DMS53 (cell line): ENCODE results near the gene CCDC177.
"Not testable (repeated sequence)": the region's sequence is repeated elsewhere in the genome, so short reads cannot be mapped to it uniquely, and the experiment has no call there.

Experiments
- DNase-seq: peaks from one replicate; lab custom pipeline; 2025; lab: John Stamatoyannopoulos, UW

Gene CCDC177

DNA sequence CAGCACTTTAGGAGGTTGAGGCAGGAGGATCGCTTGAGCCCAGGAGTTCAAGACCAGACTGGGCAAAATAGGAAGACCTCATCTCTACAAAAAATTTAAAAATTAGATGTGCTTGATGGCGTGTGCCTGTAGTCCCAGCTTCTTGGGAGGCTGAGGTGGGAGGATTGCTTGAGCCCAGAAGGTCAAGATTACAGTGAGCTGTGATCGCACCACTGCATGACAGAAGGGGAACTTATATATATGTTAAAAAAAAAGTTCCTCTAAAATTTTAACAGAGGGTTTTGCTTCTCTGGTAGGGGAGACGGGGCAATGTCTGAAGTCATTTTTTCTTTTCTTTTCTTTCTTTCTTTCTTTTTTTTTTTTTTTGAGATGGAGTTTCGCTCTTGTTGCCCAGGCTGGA is 24.8 kb upstream of the CCDC177 start:
- not testable (repeated sequence) for DNase-seq

DNA sequence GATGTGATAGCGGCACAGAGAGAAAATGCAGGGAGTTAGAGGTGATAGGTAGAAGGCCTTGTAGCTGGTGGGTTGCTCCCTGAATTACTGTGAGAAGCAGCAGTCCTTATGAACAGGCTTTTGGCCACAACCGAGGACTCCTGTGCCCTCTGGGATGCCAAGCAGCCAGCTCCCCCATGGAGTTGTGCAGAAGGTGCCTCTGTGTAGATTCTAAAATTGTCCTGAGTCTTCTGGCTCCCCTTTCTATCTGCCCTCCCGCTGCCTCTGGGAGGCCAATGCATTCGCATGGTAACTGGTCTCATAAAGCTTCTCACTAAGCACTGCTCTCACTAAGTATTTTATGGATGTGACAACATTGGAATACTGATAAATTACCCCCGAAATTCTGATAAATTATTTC is 20.7 kb upstream of the CCDC177 start:
- DNase-seq: no peak

DNA sequence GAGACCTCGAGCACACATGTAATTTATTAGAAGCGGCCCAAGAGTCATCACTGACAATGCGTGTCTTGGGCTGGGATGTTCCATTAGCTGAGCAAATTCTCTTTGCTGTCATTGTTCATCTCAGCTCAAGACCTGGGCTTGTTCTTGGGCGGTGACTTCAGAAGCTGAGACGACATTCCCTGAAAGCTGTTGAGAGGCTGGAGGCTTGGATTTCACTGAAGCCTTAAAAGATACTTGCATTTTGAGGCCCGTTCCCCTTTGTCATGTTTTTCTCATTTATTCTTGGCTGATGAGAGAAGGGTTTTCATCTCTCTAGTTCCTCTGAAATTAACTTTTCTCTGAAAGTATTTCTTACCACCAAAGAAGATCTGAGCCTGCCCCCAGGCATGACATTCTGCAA is 20.2 kb upstream of the CCDC177 start:
- no peak for DNase-seq

DNA sequence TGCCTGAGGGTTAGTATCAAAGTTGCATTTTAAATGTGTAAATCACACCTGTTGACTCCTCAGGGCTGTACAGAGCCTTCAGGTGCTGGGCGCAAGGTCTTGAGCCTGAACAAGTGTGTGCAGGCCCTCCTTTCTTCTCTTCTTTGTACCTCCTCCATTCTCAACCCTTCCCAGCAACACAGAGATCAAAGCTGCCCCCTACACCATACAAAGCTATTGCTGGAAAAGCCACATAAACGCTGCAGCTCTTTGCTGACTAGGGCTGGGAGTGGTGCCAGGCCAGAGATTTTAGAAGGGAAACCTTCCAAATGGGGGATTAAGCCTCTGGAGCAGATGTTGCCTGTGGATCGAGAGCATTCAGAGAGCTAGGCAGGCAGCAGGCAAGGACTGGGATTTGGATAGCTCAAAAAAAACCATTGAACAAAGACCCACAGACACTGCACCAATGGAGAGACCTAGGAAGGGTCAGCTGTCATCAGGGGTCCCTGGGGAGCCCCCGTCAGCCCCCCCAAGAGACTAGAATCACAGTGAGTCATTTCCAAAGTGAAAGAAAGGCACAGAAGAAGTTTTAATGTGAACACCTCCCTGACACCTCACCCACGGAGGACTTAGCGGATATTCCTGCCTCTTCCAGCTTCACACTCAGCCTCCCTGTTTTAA is 18.5 kb upstream of the CCDC177 start:
- DNase-seq: no peak

DNA sequence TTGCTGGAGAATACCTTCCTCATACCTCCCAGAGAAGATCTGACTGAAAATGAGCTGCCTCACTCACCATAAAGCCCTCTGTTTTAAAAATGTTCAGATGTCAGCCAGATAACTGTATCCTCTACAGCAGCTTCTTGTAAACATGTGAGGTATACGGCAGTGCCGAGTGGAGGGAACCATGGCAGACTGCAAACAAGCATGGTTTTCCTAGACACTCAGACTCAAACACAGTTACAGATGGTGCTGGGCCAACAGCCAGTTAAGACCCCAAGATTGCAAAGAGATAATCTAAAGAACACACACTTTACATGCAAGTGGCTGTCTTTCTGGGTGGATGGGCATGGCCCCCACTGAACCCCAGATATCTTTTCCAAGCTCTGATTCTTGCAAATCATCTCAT is 16.6 kb upstream of the CCDC177 start:
- DNase-seq: no peak

DNA sequence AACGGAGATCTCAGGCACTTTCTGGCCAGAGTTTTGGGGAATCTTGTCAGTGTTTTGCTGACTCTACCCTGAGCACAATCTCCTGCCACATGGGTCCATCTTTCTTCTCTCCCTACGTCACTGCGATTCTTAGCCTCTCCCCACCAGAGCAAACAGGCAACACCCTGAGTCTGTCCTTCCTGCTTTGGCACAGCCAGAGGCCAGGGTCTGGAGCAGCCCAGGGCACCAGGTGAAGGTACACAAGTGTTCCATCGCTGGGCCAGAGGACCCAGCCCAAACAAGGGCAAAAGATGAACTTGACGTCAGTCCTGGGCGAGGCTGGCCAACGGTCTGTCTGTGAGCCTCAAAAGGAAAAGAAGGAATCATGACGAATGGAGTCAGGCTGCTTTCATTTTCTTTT is 12.7 kb upstream of the CCDC177 start:
- no peak for DNase-seq

DNA sequence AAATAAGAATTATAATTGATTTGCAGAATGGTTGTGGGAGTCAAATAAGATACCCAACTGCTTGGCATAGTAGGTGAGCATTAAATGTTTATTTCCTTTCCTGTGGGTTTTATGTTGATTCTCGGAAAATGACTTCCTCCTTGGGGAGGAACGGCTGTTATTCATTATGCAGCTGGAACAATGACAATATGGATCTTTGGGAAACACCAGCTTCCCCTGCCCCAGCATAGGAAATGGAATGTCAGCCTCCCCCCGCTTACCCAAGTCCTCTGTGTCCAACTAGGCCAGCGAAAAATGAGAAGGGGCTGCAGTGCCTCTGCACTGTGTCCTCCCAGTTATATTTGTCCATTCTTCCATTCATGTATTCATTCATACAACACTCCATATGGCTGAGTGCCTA is 11.7 kb upstream of the CCDC177 start:
- DNase-seq: no peak

DNA sequence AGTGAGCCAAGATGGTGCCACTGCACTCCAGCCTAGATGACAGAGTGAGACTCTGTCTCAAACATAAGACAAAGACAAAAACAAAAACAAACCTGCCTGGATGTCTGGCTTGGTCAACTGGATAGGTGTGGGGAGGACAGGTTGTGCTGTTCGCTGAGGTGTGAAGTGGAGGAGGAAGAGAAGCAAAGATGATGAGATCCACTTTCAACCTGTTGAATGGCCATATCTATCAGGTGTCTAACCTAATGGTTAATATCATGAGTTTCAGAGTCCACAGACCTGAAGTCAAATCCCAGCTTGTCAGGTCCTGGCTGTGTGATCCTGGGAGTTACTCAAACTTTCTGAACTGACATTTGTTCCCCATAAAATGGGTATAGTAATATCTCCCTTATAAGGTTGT is 9.7 kb upstream of the CCDC177 start:
- DNase-seq: no peak

DNA sequence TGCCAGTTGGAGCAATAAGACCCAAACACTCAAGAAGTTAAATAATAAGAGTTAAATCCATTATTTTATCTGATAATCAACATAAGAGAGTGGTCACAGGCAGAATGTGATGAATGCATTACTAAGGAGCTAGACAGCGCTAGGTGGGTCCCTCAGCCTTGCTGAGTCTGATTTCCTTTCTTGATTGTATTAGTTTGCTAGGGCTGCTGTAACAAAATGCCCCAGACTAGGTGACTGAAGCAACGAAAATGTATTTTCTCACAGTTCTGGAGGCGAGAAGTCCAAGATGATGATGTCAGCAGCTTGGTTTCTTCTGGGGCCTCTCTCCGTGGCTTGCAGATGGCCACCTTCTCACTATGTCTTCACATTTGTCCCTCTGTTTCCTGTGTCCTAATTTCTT is 8.2 kb upstream of the CCDC177 start:
- DNase-seq: no peak

DNA sequence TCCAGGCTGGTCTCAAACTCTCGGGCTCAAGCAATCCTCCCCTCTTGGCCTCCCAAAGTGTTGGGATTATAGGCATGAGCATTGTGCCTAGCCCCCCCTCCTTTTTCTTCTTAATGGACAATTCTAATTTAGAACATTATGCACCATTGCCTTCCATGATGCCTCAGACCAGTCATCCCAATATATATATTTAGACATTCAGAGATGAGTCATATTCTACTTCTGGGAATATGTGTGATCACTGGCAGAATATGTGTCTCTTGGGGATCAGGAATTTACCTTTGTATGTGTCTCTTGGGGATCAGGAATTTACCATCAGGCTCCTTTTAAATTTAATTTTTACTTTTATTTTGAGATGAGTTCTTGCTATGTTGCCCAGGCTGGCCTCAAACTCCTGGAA is 7.5 kb upstream of the CCDC177 start:
- DNase-seq: no peak

DNA sequence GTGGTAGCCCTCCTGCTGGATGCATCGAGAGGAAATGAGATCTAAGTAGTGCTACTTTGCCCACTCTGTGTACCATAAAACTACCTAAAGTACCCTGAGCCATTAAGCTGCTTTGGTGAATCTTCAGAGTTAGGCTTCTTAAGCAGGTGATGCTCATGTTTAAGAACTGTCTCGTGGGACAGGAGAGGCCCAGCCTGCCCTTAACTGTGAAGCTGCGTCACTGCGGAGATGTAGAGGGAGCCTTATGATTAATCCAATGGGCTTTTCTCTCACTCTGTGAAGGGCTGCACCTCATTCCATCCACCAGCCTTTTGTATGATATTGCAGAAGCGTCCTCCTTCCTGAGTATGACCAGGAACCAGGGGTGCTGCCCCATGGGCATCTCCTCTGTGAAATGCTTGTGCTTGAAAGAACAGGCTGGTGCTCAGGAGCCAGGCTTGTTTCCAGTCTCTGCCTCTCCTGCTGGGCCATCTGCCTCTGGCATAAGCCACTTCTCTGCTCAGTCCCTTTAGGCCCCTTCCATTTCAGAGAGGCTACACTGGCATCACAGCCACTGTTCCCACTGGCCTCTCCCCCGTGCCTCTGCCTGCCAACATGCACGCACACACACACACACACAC is 6.8 kb upstream of the CCDC177 start:
- no peak for DNase-seq

DNA sequence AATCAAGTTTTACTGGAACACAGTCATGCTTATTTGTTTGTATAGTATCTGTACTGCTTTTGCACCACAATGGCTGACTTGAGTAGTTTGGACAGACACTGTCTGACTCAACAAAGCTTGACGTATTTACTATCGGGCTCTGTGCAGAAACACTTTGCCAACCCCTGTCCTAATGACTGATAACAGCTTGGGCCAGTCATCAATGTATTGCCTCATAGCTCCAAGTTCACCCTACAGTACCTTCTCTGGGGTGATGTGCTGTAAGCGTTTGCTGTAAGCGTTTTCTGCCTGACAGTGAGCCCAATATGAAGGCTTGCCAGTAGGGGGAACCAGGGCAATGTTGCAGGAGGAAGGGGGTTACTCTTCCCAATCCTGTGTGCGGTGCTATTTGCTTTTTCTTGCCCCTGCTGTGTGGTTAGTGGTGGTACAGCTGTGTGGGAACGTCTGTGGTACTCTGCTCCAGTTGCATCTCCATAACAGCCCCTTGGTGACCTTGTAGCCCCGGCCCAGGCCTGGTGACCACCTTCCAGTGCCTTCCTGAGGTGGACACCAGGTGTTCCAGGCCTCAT is 5.4 kb upstream of the CCDC177 start:
- DNase-seq: peak; percentile 51

DNA sequence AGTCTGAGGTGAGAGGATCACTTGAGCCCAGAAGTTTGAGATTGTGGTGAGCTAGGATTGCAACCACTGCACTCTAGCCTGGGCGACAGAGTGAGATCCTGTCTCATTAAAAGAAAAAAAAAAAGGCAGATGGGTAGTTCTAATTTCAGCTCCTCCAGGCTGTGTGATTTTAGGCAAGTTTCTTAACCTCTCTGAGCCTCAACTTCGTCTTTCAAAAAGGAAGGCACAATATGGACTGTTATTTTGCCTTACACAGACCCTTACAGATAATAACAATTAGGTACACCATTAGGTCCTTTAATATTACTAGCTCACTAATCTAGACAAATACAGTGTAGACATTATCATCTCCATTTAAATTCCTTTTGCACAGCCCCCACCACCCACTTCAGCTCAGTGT is 4.8 kb upstream of the CCDC177 start:
- DNase-seq: no peak

DNA sequence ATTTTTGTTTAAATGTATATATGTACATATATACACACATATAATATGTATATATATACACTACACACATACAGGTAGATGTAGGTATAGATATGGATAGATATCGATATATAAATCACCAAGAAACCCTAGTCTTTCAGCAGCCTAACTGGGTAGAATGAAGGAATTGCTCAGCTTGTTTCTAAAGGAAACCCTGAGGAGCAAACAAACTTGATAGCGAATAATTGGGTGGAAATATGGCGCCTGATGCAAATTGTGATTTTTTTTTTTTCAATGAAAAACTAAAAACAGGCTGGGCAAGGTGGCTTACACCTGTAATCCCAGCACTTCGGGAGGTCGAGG is 254 bp upstream of the CCDC177 start:
- DNase-seq: no peak

DNA sequence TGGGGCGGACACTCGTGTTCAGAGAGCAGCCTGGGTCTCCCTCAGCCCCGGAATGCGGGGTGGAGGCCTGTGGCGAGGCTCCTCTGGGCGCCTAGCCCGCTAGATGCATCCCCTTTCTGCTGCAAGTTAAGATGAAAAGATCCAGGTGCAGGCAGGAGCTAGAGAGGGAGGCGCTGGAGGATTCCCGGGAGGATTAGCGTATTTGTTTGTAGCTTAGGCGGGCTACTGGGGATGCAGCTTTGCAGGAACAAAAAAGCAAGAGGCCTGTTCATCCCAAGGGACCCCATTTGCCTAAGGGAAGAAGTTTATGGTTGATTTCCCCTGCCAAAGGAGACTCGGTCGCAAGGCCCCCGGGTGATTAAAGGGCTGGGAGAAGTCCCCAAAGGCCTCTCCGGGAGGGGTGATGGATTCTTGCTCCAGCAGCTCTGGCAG is 824 bp downstream of the CCDC177 start:
- DNase-seq: peak; percentile 70

DNA sequence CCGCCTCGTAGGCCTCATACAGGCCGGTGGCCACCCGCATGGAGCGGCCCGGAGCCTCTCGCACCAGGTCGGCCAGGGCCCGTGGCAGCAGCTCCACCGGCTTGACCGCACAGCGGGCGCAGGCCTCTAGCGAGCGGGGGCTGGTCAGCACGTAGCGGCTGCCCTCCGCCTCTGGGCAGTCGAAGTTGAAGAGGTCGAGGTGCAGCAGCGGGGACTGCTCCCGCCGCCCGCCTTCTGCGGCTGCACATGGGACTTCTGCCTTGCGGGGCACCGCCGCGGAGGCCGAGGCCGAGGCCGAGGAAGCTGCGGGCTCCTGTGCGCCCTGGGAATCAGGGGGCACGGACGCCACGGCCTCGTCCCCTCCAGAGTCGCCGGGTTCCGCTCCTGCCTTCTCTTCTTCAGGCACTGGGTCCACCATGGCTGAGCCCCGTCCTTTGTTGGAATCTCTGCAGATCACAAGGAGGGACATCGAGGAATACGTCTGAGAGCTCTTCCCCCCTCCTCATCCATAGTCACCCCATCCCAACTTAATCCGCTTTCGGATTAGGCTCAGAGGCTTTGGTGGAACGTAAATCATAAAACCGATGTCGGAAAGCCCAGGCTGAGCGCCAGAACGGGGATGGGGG is 1.4 kb downstream of the CCDC177 start:
- no peak for DNase-seq

DNA sequence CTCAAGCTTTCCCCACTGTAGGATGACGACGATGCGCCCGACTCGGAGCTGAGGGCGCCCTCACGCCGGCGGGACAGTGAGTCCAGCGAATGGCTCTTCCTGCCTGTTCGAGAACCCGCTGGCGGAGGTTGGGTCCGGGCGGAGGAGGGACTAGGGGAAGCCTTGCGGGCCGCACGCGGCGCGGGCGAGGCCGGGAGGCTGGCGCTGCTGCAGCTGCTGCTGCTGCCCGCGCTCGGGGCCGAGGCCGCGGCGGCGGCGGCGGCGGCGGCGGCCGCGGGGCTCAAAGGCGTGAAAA is 1.9 kb downstream of the CCDC177 start:
- DNase-seq: peak; percentile 83

DNA sequence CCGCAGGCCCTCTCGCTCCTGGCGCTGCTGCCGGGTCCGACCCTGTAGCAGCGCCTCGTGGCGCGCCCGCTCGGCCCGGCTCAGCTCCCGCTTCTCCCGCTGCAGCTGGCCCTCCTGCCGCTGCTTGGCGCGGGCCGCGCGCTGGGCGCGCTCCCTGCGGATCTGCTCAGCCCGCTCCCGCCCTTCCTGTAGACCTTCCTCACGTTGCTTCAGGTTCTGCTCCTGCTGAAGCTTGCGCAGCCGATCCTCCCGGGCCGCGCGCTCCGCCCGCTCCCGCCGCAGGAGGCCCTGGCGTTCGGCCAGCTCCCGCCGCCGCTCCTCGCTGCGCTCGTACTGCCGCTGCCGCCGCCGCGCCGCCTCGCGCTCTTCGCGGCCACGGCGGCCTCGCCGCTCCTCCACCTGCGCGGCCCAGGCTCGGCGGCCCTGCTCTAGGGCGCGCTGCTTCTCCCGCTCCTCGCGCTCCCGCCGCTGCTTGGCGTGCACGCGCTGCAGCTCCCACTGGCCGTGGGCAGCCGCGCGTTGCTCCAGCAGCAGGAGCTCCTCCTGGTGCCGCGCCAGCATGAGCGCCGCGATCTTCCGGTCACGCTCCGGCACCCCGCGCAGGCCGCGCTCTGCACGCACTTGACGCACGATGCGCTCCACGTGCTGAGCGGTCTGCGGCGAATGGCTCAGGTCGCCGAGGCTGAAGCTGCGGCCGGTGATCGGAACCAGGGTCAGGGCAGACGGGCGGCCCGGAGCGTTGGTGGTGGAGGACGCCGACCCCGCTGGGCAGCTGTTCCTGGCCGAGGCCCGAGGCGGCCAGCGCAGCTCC is 2.4 kb downstream of the CCDC177 start:
- peak; percentile 95 for DNase-seq

DNA sequence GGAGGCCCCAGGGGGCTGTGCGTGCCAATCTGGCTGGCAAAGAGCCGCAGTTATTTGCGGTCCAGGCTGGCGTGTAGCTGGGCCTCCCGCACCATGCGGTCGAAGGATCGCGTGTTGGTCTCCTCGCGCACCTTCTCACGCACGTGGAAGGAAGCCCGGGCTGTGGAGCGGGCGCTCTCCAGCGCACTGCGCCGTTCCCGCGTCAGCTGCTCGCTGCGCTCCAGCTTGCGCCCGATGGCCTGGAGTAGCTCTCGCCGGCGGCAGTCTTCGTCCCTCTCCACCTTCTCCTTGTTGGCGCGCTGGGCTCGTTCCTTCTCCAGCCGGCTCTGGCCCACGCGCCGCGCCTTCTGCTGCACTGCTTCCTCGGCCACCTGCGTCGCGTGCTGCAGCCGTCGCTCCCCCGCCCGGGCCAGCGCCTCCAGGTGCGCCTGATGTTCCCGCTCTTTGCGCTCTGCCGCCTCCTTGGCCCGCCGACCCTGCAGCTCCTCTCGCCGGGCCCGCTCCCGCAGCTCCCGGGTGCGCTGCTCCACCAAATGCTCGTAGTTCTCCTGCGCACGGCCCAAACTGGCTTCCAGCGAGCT is 3.1 kb downstream of the CCDC177 start:
- peak; percentile 83 for DNase-seq

DNA sequence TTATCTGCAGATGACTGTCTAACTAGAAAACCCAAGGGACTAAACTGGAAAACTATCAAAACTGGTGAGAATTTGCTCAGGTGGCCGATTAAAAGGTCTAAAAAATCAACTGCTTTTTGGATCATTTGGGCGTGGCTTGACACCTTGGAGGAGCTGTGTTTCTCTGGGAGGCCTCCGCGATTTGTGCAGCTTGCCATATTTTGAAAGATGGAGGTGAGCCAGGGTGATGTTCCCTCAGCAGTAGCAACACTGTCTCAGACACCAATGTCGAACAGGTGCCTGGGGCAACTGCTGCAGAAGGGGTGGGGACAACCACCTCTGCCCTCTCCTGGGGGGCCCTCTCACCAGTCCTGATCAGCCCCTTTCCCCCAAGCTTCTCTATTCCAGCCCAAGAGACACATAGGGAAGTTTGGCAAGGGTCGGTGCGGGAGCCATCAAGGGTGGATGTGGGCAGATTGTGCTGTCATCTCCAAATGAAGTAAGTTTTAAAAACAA is 3.8 kb downstream of the CCDC177 start:
- DNase-seq: no peak

DNA sequence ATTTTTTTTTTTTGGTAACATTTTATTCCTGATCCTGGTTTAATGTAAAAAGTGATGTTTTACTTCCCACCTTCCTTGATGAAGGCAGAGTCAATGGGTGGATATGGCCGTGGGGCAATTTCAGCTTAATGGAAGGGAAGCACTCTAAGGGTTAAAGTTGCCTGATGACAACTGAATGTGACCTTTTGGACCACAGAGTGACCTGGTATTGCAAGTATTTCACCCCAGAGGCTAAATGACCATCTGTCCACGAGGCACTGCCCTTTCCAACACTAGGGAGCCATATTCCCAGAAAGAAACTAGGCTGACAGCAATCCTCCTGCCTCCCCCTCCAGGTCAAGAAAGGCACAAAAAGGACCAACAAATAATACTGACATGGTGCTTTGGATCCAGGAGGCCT is 4.8 kb downstream of the CCDC177 start:
- DNase-seq: no peak

DNA sequence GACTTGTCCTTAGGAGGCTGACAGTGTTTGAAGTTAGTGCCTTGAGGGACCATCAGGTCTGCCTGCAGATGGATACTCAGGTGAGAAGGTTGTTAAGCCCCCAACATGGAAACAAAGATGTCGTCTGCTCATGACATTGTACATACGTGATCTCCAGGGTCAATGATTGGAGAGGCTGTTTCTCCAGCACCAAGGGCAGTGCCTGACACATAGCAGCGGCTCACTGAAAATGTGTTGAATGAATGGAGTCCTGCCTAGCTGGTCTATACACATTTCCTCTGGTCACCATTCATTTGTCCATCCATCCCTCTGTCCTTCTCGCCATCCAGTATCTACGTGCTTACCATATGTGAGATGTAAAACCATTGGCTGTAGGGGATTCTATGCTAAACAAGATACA is 7.1 kb downstream of the CCDC177 start:
- DNase-seq: no peak
